Measurements from ENCODE around the gene FAM107B.

DNA sequence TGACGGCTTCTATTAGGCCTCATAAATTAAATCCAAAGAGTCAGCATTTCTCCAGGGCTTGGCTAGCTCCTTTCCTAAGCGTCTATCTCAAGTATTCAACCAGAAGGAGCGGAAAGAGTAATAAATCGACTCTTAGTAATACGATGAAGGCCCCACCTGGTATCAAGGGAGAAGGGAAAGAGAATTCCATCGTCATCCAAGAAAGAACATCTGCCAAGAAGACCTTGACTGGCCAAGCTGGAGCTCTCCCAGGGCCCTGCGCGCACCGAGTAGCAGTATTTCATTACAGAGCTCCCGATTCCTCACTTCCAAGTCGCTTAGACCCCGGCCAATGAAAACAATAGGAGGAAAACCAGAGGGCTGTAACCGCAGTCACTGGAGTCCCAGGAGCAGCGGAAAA is 266.0 kb downstream of the FAM107B start:
- no peak for TF ChIP-seq GLIS1 (tag by site-specific recombination; IDR thresholded peaks at IDR 0.05)
- no peak for TF ChIP-seq ZNF324 (tag by site-specific recombination; IDR thresholded peaks at IDR 0.05)
- TF ChIP-seq, protein P1, sequence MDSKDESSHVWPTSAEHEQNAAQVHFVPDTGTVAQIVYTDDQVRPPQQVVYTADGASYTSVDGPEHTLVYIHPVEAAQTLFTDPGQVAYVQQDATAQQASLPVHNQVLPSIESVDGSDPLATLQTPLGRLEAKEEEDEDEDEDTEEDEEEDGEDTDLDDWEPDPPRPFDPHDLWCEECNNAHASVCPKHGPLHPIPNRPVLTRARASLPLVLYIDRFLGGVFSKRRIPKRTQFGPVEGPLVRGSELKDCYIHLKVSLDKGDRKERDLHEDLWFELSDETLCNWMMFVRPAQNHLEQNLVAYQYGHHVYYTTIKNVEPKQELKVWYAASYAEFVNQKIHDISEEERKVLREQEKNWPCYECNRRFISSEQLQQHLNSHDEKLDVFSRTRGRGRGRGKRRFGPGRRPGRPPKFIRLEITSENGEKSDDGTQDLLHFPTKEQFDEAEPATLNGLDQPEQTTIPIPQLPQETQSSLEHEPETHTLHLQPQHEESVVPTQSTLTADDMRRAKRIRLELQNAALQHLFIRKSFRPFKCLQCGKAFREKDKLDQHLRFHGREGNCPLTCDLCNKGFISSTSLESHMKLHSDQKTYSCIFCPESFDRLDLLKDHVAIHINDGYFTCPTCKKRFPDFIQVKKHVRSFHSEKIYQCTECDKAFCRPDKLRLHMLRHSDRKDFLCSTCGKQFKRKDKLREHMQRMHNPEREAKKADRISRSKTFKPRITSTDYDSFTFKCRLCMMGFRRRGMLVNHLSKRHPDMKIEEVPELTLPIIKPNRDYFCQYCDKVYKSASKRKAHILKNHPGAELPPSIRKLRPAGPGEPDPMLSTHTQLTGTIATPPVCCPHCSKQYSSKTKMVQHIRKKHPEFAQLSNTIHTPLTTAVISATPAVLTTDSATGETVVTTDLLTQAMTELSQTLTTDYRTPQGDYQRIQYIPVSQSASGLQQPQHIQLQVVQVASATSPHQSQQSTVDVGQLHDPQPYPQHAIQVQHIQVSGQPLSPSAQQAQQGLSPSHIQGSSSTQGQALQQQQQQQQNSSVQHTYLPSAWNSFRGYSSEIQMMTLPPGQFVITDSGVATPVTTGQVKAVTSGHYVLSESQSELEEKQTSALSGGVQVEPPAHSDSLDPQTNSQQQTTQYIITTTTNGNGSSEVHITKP (tag by site-specific recombination; IDR thresholded peaks at IDR 0.05) = no peak
- TF ChIP-seq CTCF (tag by site-specific recombination; IDR thresholded peaks at IDR 0.05) = no peak
- TF ChIP-seq, protein P2, sequence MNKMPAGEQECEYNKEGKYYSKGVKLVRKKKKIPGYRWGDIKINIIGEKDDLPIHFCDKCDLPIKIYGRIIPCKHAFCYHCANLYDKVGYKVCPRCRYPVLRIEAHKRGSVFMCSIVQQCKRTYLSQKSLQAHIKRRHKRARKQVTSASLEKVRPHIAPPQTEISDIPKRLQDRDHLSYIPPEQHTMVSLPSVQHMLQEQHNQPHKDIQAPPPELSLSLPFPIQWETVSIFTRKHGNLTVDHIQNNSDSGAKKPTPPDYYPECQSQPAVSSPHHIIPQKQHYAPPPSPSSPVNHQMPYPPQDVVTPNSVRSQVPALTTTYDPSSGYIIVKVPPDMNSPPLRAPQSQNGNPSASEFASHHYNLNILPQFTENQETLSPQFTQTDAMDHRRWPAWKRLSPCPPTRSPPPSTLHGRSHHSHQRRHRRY (tag by site-specific recombination; IDR thresholded peaks at IDR 0.05) = no peak
- TF ChIP-seq ZNF544 (tag by site-specific recombination; IDR thresholded peaks at IDR 0.05) = no peak
- TF ChIP-seq PRDM1 (tag by site-specific recombination; IDR thresholded peaks at IDR 0.05) = no peak
- TF ChIP-seq ZNF501 (tag by site-specific recombination; IDR thresholded peaks at IDR 0.05) = no peak
- no peak for TF ChIP-seq ZNF707 (tag by site-specific recombination; IDR thresholded peaks at IDR 0.05)

Measured in HEK293 (cell line).